Measurements from ENCODE around the gene ACCSL. TPM values are rescaled to one million over a fixed set of nuclear protein-coding genes. Genes with fewer than 3 reads are reported as not detected.

Gene ACCSL
- total RNA-seq, 4 donors from 2014 or later: not detected

DNA sequence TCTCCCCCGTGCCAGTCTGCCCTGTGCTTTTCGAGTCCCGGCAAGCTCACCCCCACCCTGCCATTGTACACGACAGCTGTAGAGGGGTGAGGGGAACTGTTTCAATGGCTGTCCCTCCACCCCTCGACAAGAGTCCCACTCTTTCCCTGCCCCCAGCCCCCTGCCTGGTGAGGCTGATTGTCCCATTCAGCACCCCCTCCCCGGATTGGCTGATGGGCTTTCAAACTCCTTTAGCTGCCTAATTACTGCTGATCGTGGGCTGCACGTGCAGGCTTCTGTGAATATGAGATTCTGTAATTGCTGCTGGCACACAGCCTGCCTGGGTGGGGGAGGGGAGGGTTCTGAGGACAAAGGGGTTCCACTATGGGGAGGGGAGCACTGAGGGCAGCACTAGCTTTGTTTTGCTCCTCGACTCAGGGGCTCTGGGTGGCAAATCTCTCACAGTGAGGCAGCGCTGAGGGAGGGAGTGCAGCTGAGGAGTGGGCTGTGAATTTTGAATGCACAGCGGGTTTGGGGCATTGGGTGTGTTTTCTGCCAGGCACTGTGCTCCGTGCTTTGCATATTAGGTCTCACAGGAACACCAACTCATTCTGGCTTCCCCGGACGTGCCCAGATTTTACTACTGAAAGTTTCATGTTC lies 42.6 kb upstream of the ACCSL start:
- TF ChIP-seq, protein P1, sequence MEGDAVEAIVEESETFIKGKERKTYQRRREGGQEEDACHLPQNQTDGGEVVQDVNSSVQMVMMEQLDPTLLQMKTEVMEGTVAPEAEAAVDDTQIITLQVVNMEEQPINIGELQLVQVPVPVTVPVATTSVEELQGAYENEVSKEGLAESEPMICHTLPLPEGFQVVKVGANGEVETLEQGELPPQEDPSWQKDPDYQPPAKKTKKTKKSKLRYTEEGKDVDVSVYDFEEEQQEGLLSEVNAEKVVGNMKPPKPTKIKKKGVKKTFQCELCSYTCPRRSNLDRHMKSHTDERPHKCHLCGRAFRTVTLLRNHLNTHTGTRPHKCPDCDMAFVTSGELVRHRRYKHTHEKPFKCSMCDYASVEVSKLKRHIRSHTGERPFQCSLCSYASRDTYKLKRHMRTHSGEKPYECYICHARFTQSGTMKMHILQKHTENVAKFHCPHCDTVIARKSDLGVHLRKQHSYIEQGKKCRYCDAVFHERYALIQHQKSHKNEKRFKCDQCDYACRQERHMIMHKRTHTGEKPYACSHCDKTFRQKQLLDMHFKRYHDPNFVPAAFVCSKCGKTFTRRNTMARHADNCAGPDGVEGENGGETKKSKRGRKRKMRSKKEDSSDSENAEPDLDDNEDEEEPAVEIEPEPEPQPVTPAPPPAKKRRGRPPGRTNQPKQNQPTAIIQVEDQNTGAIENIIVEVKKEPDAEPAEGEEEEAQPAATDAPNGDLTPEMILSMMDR (IDR thresholded peaks at IDR 0.05): no peak
- no peak for DNase-seq (ENCODE audit: low spot score)
- ATAC-seq (ENCODE audit: low FRiP score): no peak

- TF ChIP-seq, protein P1 (IDR thresholded peaks at IDR 0.05): no peak
- DNase-seq (ENCODE audit: low spot score) (no peak), ATAC-seq (ENCODE audit: low FRiP score) (no peak)
These were observed 41.8 kb upstream of the ACCSL start for GRCh38 chr11:44005956-44006355.

DNA sequence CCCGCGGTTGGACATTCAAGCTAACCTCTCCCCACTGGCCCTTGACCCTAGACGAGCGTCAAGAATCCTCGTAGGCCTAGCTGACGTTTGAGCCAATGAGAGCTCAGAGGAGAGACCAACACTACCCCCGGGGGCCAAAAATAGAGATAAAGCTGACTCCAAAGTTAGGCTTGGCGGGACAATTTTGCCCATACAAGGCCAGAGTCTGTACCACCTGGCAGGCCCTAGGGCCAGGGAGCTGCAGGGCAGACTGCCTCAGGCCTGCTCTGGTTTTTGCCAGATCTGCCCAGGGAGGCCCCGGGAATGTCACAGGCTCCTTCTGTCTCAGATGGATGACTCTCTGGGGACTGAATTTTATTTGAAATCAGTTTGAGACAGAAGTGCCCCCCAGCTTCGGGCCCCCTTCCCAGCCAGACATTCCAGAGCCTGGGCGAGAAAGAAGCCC lies 40.8 kb upstream of the ACCSL start:
- DNase-seq (ENCODE audit: low spot score): no peak
- no peak for ATAC-seq (ENCODE audit: low FRiP score)

GRCh38 chr11:44007481-44008087 lies 40.2 kb upstream of the ACCSL start:
- no peak for DNase-seq (ENCODE audit: low spot score)
- ATAC-seq (ENCODE audit: low FRiP score): no peak
- TF ChIP-seq, protein P1 (IDR thresholded peaks at IDR 0.05): no peak

More for the DNA sequence above, 40.8 kb upstream of the ACCSL start:
- TF ChIP-seq, protein P1 (IDR thresholded peaks at IDR 0.05): no peak

- TF ChIP-seq, protein P1 (IDR thresholded peaks at IDR 0.05): no peak
- no peak for DNase-seq (ENCODE audit: low spot score)
- ATAC-seq (ENCODE audit: low FRiP score): no peak
These were observed 39.7 kb upstream of the ACCSL start for GRCh38 chr11:44008088-44008501.

- DNase-seq (ENCODE audit: low spot score) (no peak), ATAC-seq (ENCODE audit: low FRiP score) (no peak)
- TF ChIP-seq, protein P1 (IDR thresholded peaks at IDR 0.05): no peak
These were observed 39.1 kb upstream of the ACCSL start for GRCh38 chr11:44008698-44009097.

- DNase-seq (ENCODE audit: low spot score): no peak
- TF ChIP-seq, protein P1 (IDR thresholded peaks at IDR 0.05): no peak
- ATAC-seq (ENCODE audit: low FRiP score): no peak
These were observed 37.0 kb upstream of the ACCSL start for GRCh38 chr11:44010789-44011251.
